Retinal pigment epithelial cell (primary cell): Measurements from ENCODE around the gene GRAP2.

Source experiments
- DNase-seq: peaks from one replicate; pipeline ENCODE4 v3.0.0-alpha.2; 2010; ENCODE audit warnings: low read depth
- H3K4me3 ChIP-seq: 2 replicates; pipeline ENCODE4 v1.5.1; 2011; ENCODE audit warnings: mild to moderate bottlenecking, low read length, control low read depth, moderate library complexity
- TF ChIP-seq, protein P1 (sequence below): conservative IDR thresholded peaks from 2 replicates; pipeline ENCODE4 v1.5.1; 2011; ENCODE audit warnings: low read depth, low read length, control low read depth, inconsistent platforms

GRAP2 gene

DNA sequence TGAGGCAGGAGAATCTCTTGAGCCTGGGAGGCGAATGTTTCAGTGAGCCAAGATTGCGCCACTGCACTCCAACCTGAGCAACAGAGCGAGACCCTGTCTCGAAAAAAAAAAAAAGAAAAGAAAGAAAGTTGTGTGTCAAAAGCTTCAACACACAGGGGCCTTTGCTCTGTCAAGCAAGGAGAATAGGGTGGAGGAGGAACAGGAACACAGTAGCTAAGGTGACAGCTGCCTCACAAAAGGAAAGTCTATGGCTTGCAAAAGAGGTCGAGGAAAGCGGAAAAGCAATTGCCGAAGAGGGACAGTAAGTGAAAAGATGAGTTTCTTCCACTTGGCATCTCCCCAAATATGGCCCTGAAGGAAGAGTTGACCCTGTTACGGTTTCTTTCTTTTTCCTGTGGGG is 32.9 kb downstream of the GRAP2 start:
- TF ChIP-seq, protein P1, sequence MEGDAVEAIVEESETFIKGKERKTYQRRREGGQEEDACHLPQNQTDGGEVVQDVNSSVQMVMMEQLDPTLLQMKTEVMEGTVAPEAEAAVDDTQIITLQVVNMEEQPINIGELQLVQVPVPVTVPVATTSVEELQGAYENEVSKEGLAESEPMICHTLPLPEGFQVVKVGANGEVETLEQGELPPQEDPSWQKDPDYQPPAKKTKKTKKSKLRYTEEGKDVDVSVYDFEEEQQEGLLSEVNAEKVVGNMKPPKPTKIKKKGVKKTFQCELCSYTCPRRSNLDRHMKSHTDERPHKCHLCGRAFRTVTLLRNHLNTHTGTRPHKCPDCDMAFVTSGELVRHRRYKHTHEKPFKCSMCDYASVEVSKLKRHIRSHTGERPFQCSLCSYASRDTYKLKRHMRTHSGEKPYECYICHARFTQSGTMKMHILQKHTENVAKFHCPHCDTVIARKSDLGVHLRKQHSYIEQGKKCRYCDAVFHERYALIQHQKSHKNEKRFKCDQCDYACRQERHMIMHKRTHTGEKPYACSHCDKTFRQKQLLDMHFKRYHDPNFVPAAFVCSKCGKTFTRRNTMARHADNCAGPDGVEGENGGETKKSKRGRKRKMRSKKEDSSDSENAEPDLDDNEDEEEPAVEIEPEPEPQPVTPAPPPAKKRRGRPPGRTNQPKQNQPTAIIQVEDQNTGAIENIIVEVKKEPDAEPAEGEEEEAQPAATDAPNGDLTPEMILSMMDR: no peak
- no peak for DNase-seq
- no peak overlapping the region for H3K4me3 ChIP-seq

DNA sequence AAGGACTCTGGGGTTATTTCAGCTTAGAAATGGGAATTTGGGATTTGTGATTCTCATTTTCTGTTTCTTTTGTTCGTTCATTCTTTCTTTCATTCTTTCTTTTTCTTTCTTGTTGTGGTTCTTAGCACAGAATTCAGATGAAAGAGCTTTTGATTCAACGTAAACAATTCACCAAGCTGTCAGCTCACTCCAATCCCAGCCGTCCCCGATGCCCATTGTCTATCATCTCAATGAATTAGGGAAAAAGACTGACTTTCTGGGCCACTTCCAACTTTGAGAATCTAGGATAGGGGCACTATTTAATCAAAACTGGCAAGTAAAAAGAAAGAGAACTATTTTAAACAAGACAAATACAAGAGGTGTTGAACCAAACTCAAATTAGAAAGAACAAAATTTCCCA is 34.2 kb downstream of the GRAP2 start:
- no peak for DNase-seq
- TF ChIP-seq, protein P1: no peak
- H3K4me3 ChIP-seq: no peak overlapping the region

DNA sequence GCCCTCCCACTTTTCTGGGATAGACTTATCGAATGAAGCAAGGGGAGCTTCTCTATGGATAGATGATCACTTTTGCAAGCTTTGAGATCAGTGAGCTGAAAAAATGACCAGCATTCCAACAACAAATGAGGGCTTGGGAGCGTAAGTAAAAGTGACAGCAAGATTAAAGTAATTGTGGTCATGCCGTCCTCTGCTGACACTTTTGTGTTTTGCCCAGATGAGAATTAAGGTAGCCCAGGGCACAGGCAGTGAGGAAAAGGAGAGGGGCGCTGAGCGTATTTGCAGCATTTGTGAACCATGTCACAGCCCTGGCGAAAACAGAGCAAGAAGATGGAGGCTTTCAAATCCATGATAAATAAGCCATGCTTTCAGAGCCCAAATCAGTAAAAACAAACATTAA is 34.7 kb downstream of the GRAP2 start:
- TF ChIP-seq, protein P1: peak; percentile 14
- H3K4me3 ChIP-seq: no peak overlapping the region
- DNase-seq: no peak

DNA sequence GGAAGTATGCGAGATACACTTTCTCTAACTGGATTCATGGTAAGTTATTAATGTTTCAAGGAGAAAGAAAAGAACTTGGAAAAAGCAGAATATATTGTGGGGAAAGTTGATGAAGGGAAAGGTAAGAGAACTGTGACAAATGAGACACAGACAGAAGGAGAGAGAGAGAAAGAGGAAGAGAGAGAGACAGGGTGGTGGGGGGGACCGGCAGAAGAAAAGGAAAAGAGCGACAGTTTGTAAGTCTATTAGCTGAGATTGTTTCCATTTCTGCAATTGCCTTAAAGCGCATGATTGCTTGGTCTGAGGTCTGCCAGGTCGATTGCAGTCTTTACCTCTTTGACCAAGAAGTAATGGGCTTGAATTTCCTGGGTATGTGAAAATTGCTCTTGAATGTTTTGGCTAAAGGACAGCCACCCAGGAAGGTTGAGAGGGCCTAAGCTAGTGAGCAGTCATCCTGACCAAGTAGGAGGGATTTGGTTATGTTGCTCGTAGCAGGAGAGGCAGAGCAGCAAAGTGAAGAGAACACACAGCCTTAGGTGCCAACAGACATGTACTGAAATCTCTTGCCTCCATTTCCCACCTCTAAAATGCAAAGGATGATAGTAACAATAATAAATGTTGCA is 35.8 kb downstream of the GRAP2 start:
- H3K4me3 ChIP-seq: no peak overlapping the region
- no peak for DNase-seq
- TF ChIP-seq, protein P1: no peak

DNA sequence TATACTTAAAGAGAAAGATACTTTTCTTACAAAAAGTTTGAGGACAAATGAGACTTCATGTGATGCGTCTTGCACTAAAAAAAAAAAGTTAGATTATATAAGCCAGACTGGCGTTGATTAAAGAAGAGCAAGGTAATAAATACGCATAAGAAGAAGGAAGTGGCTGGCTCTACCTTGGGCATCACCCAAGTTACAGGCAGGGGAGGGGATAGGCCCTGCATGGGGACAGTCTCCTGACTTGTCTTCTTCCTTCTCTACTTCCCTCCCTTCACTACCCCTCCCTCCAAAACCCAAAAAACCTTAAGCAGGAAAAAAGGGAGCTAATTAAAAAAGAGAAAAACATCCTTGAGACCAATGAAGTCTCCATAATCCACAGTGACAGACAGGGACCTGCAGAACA is 37.0 kb downstream of the GRAP2 start:
- TF ChIP-seq, protein P1: no peak
- DNase-seq: no peak
- H3K4me3 ChIP-seq: no peak overlapping the region

DNA sequence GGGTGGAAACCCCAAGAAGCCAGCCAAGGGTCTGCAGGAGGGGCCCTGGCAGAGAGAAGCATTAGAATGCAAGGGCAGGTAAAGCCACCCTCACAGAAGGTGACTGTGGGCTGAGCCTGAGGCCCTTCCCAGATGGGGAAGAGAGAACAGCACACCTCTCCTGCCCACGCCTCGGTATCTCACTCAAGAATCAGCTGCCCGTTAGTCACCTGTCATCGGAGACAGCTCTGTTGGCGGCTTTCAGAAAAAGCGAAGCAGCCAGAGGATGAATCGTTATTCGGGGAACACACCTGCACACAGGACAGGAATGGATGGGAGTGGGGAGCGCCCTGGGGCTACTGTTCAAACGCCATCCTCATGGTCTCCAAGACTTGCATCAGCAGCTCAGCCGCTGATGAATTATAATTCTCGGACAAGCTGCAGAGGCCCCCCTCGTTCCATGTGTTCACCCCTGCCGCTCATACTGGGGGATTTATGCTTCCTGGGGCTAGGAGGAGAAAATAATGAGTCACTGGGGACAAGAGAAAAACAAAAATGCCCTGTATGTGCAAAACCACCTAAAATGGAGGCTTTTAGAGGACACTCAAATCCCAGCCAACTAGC is 37.7 kb downstream of the GRAP2 start:
- no peak for DNase-seq
- TF ChIP-seq, protein P1: no peak
- H3K4me3 ChIP-seq: no peak overlapping the region

DNA sequence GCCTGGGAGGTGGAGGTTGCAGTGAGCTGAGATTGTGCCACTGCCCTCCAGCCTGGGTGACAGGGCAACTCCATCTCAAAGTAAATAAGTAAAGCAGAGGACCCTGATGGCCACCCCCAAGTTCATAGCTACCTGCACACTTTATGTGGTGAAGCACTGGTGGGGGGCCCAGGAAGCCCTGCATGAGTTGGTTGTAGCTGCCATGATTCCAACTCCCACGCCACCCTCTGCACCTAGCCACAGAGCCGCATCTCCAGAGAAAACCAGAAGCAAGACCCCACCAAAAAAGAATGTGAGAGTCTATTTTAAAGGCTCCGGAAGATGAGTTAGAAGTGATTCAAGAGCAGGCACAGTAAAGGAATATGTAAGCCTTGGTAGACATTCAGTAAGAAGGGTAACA is 38.9 kb downstream of the GRAP2 start:
- TF ChIP-seq, protein P1: no peak
- DNase-seq: no peak
- H3K4me3 ChIP-seq: no peak overlapping the region
